ENCODE results near the gene CST9L.

Gene CST9L

DNA sequence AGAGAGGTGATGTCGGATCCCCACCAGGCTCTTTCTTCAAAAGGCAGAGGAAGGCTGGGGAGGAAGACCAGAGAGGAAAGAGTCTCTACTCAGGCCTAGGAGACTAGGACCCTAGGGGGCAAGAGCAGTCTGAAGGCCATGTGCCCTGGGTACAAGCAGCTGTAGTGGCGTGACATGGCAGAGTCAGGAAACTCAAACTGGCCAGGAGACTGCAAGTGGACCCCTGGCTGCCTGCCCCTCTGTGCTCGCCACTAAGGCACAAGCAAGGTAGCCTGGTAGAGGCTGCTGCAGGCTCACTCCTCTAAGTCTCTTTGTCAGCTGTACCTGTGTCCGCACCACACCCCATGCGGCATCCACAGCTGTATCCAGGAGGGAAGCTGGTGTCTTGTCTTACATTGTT lies 19.9 kb downstream of the CST9L start:
- no peak for DNase-seq (ENCODE audit: insufficient read length, low spot score)
- FAIRE-seq: no peak

DNA sequence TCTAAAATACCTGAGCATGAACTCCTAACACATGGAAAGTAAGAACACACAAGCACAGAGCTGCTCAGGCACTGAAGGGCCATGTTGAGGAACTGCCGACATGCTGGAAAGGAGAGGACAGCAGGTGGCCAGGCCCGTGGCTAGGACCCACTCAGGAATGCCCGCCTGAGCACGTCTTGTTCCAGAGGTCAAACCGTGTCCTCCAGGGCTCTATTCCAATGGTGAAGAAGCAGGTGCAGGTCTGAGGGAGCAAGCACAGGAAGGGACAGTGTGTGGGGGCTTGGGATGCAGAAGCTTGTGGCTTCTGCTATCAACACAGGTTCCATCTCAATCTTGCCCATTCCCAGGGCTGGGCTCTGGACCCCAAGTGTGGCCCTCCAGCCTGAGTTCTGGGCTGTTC lies 20.7 kb downstream of the CST9L start:
- DNase-seq (ENCODE audit: insufficient read length, low spot score) (no peak), FAIRE-seq (no peak)

DNA sequence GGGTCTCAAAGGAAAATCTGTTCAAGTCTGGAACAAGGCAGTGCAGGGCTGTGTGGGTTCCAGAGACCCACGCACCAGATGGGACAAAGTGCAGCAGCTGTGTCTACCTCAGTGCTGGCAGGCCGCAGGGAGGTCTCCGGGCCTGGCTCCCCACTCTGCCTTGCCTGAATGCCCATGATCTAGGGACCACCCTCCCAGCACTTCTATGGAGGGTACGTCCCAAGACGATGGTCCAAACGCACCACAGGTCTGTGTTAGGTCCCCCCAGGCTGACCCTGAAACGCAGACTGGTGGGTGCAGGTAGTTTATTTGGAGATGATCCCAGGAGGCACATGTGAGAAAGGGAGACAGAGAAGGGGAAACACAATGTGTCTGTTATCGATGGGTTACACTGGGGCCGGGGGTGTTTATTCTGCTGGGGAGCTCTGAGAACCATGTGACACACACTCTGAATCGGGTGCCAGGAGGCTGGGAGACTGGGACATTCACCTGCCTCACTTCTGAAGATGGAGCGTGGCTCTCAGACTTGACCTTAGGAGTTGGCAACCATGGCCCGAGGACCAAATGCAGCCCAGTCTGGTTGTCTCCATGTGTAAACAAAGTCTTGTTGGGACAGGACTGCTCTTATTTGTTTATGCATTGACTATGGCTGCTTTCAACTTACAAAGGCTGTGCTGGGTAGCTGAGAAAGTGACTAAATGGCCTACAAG lies 21.7 kb downstream of the CST9L start:
- no peak for DNase-seq (ENCODE audit: insufficient read length, low spot score)
- FAIRE-seq: no peak

DNA sequence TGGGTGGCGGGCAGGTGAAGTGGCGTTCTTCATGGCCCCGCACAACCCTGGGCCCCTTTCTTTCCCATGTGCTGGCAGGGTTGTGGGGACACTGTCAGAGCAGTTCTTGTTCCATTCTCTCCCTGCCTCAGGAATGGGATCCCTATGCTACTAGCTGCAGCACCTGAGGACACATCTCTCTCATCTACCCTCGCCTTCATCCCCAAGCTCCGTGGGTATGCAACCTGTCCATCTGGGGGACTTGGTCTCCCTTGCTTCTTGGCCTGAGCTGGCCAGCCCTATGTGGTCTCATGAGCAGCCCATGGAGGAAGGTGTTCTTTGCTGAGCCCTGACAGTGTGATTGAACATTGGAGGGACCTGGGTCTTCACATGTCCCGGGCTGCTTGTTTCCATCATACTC lies 24.2 kb downstream of the CST9L start:
- no peak for DNase-seq (ENCODE audit: insufficient read length, low spot score)
- FAIRE-seq: no peak

DNA sequence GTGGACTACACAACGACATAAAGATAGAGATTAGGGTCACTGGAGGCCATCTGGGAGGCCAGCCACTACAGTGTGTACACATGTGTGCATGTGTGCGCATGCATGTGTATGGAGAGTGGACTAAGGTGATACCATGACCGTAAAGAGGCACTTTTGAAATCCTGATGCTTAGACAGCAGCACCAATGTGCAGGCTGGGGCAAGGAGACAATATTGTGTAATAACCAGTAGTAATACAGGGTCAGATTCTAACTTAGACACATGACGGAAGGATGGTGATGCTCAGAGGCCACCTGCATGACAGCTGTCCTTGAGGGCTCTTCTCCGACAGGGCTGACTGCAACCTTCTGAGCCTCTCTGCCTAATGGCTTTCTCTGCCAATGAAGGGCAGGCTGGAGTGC lies 25.5 kb downstream of the CST9L start:
- FAIRE-seq: no peak

DNA sequence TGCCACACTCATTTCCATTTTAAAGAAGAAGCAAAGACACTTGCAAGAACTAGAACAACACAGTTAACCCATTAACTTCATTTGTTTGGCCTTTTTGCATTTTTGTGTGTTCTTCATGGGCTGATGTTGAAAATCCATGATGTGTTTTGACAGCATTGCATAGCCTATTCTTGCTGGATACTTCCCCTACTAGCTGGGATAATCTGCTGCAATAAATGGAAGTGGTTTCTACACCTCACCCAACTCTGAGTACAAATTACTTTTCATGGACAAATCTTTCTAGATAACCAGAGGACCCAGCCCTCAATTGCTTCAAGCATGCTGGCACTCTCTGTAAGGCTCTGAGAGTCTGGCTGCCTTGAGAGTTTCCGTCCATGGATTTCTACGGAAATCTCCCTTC lies 26.5 kb downstream of the CST9L start:
- DNase-seq (ENCODE audit: insufficient read length, low spot score) (no peak), FAIRE-seq (no peak)

More for the DNA sequence above, 25.5 kb downstream of the CST9L start:
- DNase-seq (ENCODE audit: insufficient read length, low spot score): no peak

DNA sequence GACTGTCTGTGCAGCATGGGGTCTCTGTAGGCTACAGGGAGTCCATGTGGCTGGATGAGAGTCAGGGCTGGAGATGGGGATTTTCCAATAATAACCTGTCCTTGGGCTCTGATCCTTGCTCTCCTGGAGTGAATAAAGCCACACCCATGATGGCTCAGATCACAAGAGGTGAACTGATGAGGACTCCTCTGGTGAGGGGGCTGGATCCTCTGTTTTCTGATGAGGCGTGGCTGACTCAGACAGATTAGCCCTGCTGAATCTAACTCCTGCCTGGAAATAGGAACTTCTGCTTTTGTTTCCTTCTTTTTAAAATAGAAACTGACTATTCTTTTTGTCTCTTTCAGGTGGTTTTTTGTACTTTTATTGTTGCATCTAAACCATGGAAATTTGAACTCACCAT lies 27.0 kb downstream of the CST9L start:
- DNase-seq (ENCODE audit: insufficient read length, low spot score) (no peak), FAIRE-seq (no peak)

DNA sequence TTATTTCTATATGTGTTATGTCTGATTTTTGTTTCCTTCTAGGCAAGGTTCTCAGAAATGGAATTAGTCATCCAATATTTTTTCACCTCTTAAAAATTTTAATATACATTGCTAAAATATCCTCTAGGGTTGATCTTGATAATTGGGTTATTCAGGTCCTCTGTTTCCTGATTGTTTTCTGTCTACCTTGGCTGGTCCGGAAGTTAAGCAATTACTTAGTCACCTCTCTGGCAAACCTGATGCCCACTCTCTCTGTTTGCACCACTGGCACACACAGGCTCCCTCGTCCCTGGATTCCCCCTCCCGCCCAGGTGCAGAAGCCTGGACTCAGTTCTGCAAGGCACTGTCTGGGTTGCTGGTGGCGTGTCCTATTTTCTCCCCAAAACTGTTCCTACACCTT lies 27.7 kb downstream of the CST9L start:
- DNase-seq (ENCODE audit: insufficient read length, low spot score) (no peak), FAIRE-seq (no peak)

DNA sequence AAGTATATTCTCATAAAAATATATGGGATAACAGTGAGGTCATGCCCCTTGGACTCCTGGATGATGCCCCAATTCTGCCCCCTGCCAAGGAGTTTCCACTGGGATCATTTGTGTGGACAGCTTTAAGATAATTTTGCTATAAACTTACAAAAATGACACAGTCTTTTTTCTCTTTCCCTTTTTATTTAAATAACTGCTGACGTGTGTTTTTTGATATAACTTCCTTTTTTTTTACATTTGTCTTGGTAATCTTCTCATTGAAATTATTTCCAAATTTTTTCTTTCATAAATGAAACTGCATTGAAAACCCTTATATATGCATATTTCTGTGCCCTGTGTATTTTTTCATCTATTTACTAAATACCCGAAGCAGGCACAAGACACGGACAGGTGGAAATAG lies 31.3 kb downstream of the CST9L start:
- FAIRE-seq (no peak), DNase-seq (ENCODE audit: insufficient read length, low spot score) (no peak)

DNA sequence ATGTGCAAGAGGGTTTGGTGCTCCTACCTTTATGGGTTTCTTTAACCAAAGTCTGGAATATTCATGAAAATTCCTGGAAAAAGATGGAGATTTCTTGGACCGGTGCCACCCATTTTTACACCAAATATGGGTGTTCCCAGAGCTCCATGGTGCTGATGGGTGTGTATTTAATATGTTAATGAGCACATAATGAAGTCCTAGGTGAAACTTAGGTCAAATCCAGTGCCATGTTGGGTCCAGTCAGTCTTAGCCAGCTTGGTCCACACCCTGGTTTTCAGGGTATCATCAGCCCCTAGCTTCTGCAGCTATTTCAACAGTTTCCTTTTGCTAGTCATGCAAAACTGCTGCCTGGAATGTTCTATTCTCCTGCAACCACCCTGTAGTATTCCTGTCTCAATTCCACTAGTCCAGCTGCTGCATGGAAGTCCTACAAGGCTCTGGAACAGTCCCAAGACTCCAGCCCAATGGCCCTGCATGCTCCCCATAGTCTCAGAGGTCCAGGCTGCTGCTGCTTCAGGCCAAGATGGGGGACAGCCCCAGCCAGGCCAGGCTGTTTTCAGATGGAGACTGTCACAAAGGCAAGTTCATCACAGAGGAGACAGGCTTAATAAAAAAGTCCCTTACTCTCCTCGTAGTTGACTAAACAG lies 31.8 kb downstream of the CST9L start:
- DNase-seq (ENCODE audit: insufficient read length, low spot score): no peak
- FAIRE-seq: no peak

DNA sequence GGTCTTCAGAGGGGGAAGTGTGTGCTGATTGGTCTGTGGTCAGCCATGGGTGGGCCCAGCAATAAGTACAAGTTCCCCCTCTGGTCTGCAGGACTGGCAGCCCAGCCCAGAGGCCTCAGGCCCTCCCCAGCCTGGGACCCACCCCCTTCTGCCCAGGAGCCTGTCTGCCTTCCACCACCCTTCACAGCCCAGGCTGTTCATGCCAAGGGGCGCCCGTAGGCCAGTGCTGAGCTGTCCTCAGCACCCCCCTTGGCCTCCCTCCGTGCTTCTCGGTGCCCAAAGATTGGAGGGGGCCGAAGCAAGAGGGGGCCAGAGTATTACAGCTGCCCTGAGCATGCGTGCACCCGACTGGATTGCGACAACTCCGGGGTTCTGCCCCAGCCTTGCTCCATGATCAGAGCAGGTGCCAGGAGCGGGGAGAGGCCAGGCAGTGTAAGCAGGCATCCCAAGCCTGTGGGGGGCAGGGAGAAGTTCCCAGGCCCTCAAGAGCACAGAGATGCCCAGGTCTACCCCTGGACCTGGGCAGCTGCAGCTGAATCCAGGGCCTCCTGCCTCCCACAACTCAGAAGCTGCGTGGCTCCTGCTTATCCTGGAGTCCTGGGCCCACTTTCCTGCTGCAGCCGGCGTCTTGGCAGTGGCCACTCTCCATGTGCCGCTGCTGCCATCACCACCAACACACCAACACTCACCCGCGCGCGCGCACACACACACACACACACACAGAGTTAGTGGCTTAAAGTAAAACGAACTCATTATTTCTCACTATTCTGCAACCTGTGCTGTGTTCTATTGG lies 33.3 kb downstream of the CST9L start:
- no peak for FAIRE-seq
- no peak for DNase-seq (ENCODE audit: insufficient read length, low spot score)

DNA sequence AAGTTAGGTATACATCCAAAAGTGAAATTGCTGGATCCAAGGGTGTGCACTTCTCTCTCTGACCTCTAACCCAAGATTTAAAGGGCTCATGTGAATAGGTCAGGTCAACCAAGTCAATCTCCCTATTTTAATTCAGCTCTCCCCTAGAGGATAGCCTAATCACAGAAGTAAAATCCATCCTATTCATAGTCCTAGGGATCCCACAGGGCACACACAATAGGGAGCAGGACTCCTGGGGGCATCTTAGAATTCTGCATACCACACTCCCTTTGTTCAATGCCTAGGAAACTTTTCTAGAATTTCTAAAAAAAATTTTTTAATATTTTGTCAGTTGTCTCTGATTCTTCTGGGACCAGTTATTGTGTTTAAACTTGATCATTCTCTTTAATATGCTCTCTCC lies 35.1 kb downstream of the CST9L start:
- FAIRE-seq (no peak), DNase-seq (ENCODE audit: insufficient read length, low spot score) (no peak)

DNA sequence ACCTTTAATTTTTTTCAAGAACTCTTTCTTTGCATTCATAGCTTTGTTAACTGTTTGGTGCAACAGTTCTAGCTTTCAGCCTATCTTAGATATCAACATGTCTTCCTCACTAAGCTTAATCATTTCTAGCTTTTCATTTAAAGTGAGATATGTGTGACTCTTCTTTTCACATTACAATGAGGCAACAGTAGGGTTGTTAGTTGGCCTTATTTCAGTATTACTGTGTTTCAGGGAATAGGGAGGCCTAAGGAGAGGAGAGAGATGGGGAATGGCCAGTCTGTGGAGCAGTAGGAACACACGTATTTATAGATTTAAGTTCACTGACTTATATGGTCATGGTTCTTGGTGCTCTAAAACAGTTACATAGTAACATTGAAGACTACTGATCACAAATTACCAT lies 35.8 kb downstream of the CST9L start:
- FAIRE-seq (no peak), DNase-seq (ENCODE audit: insufficient read length, low spot score) (no peak)

DNA sequence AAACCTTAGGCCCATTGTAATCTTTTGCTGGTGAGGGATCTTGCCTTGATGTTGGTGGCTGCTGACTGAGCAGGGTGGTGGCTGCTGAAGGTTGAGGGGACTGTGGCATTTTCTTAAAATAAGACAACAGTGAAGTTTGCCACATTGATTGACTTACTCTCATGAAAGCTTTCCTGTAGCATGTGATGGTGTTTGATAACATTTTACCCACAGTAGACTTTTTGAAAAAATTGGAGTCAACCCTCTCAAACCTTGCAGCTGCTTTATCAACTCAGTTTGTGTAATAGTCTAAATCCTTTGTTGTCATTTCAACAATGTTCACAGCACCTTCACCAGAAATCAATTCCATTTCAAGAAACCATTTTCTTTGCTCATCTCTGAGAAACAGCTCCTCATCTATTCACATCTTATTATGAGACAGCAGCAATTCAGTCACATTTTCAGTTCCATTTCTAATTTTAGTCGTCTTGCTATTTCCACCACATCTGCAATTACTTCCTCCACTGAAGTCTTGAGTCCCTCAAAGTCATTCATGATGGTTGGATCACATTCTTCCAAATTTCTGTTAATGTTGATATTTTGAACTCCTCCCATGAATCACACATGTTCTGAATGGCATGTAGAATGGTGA lies 37.2 kb downstream of the CST9L start:
- FAIRE-seq: no peak
- DNase-seq (ENCODE audit: insufficient read length, low spot score): no peak

DNA sequence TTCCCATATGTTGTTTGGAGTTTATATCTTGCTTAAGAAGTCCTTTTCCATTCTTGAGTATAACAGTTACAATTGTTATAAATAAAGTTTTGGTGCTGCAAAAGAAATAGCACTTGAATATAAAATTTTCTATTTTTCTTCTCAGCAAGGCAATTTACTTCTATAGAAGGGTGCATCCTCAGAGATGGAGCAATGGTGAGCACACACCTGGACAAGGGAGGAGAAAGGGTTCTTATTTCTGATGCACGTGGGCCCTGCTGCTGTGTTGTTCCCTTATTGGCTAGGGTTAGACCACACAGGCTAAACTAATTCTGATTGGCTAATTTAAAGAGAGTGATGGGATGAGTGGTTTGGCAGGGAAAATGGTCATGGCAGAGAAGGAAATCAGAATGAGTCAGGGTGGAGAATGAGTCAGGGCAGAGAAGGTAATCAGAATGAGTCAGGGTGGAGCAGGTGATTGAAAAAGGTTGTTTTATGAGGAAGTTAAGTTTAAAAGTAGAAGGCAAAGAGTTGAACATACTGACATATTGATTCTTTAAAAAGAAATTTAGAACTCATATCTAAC lies 39.3 kb downstream of the CST9L start:
- DNase-seq (ENCODE audit: insufficient read length, low spot score): no peak
- no peak for FAIRE-seq

DNA sequence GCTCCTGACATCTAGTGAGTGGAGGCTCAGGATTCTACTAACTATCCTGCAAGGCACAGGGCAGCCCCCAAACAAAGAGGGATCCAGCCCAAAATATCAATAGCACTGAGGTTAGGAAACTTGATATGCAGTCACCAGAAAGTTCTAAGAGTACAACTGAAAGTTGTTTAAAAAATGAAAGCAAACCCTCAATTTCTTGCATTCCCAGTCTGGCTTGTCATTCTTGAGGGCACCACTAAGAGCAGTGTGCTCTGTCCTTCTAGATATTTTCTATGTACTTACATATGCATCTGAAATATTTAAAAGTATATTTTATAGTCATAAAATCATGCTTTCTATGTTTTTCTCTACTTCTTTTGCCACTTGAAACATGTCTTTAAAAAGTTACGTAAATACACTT lies 41.4 kb downstream of the CST9L start:
- FAIRE-seq: no peak
- DNase-seq (ENCODE audit: insufficient read length, low spot score): no peak

DNA sequence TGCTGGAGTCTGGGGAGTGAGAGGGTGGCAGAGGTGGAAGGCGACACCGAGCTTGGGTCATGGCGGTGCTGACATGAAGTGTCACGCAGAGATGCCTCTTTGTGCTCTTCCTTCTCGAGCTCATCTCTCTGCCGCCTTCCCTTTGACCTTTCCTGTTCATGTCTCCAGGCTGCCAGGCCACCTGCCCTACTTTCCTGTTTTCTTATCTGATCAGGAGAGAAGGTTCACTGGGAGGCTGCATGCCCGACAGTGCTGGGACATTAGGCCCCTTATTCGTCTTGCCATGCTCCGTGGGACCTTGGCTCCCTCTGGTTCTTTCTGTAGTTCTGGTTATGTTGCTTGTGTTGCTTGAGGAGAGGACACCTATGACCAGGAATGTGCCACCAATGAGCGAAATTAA lies 44.1 kb downstream of the CST9L start:
- no peak for DNase-seq (ENCODE audit: insufficient read length, low spot score)
- no peak for FAIRE-seq

DNA sequence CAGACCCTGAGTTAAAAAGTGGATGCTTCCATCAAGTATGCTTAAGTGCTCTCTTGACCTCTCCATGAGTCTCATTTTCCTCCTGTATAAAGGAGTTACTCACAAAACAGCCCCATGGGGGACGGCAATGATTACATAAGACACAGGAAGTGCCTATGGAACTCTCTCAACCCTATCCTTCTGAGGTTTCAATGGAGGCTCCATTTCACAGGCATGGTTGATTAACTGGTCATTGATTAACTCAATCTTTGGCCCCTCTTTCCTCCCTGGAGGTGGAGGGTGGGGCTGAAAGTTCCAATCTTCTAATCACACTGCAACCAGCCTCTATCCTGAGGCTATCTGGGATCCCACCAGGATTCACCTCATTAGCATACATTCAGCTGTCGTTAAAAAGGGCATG lies 48.1 kb downstream of the CST9L start:
- FAIRE-seq: no peak
- DNase-seq (ENCODE audit: insufficient read length, low spot score): no peak

DNA sequence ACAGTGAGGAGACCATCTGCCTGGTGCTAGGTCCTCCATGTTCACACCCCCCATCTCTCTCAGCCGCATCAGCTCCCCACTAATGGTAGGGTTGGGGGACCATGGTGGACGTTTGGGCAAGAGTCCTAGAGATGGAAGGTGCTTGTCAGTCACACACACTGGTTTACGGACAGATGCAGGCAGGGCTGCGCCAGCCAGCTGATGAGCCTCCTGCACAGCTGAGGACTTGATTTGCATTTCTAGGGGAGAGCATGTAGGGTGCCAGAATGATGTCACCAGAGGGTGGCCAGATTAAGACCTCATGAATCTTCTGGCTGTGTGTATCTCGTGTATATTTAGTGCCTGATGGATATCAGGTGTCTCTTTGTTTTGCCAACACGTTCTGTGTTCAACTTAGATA lies 48.7 kb downstream of the CST9L start:
- FAIRE-seq: no peak
- no peak for DNase-seq (ENCODE audit: insufficient read length, low spot score)

DNA sequence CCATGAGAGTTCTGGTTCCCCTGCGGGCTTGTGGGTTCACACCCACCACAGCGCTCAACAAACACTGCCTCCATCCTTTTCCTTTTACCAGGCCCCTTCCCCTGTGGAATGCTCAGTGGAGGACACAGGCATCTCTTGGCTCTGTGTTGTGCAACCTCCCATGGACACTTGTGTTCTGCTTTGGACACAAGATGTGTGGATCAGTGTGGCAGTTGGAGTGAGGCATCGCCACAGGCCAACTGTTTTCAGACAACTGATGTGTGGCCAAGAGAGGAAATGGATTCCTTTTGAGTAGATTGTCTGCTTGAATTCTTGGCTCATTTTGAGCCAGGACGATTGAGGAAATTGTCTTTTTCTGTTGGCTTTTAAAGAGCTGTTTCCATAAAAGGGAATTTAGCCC lies 50.6 kb downstream of the CST9L start:
- no peak for FAIRE-seq
- DNase-seq (ENCODE audit: insufficient read length, low spot score): no peak

DNA sequence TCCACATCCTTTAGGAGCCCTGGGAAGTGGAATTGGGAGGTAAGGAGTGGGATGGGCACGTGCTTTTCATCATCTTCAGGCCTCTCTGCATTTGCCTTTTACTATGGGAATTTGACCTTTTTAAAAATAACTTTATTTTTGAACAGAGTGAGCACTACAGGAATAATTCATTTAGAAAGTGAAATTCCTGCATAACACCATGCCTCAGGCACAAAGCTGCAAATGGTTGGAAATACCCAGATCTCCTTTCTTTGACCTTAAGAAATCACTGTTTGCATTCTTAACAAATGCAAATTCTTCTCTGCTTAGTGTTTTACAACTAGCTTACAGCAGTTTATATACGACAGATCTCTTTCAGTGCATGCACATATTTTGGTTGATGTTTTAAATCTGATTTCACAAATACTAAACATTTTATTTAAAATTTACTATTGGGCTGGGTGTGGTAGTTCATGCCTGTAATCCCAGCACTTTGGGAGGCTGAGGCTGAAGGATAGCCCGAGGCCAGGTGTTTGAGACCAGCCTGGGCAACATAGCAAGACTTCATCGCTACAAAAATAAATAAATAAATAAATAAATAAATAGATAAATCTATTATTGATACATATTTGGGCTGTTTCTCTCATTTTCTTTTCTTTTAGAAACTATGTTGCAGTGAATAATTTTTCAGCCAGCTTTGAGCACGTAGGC lies 52.9 kb downstream of the CST9L start:
- FAIRE-seq: no peak
- no peak for DNase-seq (ENCODE audit: insufficient read length, low spot score)

Data from GM19239 (cell line).